HUDEP-2 (cell line): ENCODE measurements around the gene LMCD1.

Experiments
- DNase-seq, 76 experiments: peaks; one replicate each; lab custom pipeline; 2025; ENCODE audit not compliant: unreplicated experiment in 76 of 76; lab: John Stamatoyannopoulos, UW

The LMCD1 gene

DNA sequence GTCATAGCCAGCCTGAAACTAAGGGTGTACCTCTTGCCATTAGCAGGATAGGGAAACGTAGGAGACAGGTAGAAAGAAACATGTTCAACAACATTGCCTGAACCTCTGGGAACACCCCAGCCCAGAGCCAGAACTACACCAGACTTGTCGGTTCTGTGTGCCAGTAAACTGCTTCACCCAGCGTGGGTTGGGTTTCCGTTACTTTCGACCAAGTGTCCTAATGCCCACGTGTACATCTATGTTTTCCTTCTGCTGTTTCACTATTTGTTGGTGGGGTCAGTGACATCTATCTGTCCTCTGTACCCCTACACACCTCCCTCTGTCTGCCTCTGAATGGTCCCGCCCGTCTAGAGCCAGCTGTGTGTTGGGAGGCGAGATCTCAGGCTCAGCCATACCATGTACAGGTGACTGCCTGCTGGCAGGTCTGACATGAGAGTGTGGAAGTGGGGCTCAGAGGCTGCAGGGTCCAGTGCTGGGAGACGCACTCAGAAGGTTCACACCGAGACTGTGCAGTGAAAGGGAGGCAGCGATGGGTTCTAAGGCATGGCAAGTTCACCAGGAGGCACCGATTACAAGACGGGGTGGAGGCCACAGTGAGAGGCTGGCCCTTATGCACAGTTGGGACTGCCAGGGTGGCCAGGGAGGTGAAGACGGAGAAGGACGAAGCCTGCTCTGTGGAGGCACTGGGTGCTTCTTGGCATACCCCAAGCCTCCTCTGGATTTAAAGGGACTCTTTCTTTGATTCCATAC is 106.6 kb downstream of the LMCD1 start:
- no peak for DNase-seq

DNA sequence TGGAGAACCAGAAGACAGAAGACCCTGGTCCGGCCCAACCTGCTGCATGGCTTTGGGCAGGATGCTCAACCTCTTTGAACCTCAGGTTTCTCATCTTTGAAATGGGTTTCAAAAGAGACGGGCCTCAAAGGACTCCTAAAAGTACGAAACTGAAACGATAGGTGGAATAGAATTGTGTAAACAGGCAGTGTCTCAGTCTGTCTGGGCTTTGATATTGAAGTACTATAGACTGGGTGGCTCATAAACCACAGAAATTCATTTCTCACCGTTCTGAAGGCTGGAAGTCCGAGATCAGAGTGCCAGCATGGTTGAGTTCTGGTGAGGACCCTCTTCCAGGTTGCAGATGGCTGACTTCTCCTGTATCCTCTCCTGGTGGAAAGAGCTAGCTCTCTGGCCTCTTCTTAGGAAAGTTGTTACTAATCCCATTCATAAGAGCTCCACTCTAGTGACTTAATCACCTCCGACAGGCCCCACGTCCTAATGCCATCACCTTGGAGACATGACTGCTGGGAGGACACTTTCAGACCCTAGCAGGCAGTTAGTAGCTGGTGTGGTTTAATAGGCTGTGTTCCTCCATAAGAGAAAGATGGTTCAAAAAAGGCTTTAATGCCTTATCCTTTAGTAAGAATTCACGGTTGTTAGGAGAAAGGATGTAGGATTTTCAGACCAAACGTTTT is 107.3 kb downstream of the LMCD1 start:
- no peak for DNase-seq

DNA sequence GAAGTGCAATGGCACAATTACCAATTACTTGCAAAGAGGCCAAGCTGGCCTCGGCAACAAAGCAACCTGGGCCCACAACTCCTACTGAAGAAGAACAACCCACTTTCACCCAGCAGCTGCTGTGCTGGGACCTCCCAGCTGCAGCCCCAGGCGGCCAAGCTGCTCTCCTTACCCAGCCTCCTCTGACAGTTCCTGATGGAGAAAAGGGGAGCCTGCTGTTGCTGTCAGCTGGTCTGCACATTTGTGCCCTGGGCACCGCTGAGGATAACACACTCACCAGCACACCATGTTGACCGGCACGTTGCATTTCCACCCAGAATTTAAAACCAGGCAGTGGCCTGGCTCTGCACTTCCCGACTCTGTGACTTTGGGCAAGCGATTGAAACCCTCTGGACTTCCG is 109.3 kb downstream of the LMCD1 start:
- DNase-seq, result no peak

DNA sequence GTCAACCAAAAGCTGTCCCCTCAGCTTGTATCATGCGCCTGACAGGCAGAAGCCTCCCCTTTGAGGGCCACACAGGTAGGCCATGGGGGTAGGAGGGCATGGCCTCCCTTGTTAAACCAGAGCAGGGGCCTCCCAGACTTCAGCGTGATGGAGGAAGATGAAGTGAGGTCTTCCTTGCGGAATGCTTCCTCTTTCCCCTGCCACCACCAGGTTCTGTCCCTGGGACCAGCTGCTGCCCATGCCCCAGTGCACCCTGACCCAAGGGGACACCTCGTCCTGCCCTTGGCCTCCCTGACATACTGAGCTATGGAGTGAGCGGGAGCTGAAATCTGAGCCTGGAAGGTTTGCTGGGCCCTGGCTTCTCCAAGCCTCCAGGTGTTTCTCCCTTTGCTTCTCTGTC is 116.3 kb downstream of the LMCD1 start:
- no peak for DNase-seq

DNA sequence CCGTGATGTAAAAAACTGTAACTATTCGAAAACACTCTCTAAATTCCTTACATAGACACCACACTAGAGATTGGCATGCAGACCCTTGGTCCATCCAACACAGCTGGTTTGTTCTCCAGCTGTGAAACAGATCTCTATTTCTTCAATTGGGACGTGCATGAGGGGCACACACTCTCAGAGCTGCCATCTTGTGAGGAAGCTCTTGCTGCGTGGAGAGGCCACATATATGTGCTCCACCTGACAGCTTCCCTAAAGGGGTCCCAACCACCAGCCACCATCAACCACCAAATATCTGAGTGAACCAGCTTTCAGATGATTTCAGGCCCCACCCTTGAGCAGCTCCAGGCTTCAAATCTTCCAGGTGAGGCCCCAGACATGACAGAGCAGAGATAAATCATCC is 117.3 kb downstream of the LMCD1 start:
- no peak for DNase-seq

DNA sequence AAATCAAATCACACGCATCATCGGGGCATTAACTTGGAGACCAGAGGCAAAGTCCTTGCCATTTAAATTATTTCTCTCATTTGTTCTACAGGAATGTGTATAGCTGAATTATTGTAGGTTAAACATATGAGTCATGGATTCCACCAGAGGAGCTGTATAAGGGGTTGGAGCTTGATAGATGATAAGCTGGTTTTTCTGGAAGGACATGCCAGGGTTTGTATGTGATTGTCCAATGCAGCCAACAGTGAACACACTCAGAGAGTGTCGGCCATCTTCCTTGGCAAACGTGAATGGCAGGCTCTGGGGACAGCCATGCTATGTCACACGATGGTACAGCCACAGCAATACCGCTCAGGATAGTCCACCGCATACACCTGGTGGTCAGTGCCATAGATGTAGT is 117.9 kb downstream of the LMCD1 start:
- peak in 1 of 76 experiments; percentile 17 for DNase-seq

DNA sequence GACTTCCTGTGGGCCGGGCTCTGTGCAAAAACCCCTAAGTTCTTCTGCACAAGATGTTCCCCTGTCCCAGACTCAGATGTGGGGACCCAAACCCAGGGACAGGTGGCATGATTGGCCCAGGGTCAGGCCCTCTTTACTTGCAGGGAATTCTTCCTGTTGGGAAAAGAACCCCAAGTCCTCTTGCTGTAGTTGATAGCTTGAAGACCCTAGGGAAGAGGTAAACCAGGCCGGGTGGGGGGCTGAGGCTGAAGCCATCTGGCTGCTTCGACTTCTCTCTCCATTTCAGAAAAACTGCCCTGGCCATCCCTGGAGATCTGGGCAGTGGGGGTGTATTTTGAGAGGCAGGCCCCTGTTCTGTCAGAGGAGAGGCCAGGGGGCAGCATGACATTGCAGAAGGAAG is 119.5 kb downstream of the LMCD1 start:
- DNase-seq, result no peak

DNA sequence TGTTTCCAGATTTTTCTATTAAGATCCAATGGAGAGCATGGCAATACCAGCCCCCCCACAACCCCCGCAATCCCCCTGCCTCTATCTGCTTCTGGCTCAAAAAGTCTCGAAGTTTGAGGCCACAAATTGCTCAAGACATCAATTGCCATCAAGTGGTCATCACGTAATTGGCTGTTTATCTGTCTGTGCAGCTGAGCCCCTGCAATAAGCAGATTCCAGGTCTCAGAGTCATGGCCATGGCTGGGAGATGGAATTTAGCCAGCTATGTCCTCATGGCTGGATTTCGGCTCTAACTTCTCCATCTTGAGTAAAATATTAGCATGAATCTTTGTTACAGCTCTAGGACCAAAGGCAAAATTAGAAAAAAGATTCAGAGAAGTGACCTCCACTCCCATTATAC is 120.2 kb downstream of the LMCD1 start:
- DNase-seq, result no peak

DNA sequence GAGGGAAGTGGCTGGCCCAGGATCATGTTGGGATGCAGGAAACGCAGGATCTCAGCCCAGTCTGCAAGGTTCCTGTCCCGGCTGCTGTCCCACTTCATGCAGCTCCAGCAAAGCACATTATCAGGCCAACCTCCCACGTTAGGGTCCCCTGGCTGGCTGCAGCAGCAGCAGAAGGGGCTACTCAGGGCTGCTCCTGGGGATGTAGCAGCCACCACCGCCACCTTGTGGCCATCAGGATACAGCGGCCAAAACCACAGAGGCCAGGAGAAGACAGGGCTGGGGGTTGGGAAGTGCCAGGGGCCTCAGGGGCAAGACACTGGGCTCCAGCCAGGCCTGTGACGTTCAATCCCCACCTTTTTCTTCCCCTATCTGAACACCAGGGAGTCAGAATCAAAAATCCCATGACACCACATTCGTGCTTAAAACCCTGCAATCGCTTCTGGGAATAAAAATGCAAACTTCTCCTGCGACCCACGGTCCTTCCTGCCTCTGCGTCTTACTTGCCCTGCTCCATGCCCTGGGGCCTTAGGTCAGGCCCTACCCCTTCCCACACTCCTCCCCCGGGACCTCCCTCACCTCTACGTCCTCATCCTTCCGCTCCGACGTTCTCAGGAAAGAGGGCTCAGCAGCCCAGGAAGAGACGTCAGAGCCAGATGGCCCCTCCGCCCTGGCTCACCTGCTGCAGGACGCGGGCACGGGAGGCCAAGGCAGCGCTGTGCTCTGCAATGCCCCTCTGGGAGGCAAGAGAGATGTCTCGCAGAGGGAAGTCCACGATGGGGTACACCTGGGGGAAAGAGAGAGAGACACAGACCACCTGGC is 121.5 kb downstream of the LMCD1 start:
- peak in 50 of 76 experiments; percentile 1 to 71 (median 33) for DNase-seq

DNA sequence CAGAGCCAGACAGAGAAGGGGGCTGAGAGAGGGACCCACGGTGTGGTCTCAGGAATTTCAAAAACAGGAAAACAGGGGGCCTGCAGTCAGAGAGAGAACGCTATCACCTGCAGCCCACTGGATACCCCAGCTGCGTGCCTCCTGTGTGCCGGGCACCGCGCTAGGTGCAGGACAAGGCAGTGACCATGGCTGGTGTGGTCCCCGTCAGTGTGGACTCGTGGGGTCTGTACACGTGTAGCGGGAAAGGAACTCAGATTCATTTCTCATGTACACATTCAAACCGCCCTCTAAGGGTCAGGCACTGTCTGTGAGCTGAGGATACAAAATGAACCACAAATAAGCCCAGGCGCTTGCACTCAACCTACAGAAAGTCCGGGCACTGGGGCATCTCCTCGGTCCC is 122.1 kb downstream of the LMCD1 start:
- DNase-seq, result peak in 1 of 76 experiments; percentile 2
